Measurements from ENCODE around the gene H3-3A. TPM values are rescaled to one million over a fixed set of nuclear protein-coding genes. Genes with fewer than 3 reads are reported as not detected.
A peak's percentile ranks its signal among the peaks of the same experiment; 100 is the strongest.

The H3-3A gene
- total and polyA plus RNA-seq, 12 donors, result 259 to 452 (median 317) TPM

DNA sequence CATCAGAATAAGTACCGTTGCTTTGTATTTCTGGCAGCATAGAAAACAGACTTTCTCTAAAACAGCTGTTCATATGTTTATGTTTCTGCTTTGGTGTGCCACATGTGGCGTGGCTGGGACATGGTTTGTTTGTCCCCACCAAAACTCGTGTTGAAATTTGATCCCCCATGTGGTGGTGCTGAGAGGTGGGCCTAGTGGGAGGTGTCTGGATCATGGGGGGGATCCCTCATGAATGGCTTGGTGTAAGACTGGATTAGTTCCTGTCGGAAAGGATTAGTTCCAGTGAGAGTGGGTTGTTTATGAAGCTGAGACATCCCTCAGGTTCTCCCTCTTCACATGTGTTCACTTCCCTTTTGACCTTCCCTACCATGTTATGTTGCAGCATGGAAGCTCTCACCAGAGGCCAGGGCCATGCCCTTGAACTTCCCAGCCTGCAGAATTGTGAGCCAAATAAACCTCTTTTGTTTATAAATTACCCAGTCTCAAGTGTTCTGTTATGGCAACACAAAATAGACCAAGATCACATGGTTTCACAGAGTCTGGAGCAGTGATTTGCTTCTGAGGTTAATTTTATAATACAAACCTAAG, 17.9 kb upstream of the H3-3A start:
- intact Hi-C loops (cut with DNase I), result no loop called here
- Histone ChIP-seq H3K27me3 (no peaks in the 10 kb centered on the region), H3K4me1 (peaks cover 0 to 24% (median 0%) of the 10 kb centered on the region in 9 donors), H3K9me3 (no peaks in the 10 kb centered on the region), H3K27ac (peak overlapping the region in 1 of 10 donors; percentile 85), H3K4me3 (no peak overlapping the region), H3K36me3 (peaks cover 0 to 5% (median 0%) of the 10 kb centered on the region in 9 donors)
- TF ChIP-seq, protein P1, sequence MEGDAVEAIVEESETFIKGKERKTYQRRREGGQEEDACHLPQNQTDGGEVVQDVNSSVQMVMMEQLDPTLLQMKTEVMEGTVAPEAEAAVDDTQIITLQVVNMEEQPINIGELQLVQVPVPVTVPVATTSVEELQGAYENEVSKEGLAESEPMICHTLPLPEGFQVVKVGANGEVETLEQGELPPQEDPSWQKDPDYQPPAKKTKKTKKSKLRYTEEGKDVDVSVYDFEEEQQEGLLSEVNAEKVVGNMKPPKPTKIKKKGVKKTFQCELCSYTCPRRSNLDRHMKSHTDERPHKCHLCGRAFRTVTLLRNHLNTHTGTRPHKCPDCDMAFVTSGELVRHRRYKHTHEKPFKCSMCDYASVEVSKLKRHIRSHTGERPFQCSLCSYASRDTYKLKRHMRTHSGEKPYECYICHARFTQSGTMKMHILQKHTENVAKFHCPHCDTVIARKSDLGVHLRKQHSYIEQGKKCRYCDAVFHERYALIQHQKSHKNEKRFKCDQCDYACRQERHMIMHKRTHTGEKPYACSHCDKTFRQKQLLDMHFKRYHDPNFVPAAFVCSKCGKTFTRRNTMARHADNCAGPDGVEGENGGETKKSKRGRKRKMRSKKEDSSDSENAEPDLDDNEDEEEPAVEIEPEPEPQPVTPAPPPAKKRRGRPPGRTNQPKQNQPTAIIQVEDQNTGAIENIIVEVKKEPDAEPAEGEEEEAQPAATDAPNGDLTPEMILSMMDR (IDR thresholded peaks at IDR 0.05), result no peak
- DNase-seq (no peak), ATAC-seq (no peak)
- 82 to 83% methylated on average over 4 of the region's 4 CpGs for WGBS, 2 donors

DNA sequence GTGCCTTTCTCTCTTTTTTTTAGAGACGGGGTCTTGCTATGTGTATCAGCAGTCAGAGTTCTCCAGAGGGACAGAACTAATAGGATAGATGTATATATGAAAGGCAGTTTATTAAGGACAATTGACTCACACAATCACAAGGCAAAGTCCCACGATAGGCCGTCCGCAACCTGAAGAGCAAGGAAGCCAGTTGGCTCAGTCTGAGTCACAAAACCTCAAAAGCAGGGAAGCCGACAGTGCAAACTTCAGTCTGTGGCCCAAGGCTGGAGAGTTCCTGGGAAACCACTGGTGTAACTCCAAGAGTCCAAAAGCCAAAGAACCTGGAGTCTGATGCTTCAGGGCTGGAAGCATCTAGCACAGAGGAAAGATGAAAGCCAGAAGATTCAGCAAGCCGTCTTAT, 16.3 kb upstream of the H3-3A start:
- Histone ChIP-seq H3K36me3 (peaks cover 0 to 13% (median 0%) of the 10 kb centered on the region in 9 donors), H3K9me3 (no peaks in the 10 kb centered on the region), H3K4me3 (no peak overlapping the region), H3K27me3 (no peaks in the 10 kb centered on the region), H3K4me1 (peaks cover 0 to 28% (median 0%) of the 10 kb centered on the region in 9 donors), H3K27ac (no peak overlapping the region)
- ATAC-seq, result no peak
- no peak for DNase-seq
- intact Hi-C loops (cut with DNase I), result no loop called here
- TF ChIP-seq, protein P1 (IDR thresholded peaks at IDR 0.05), result no peak
- WGBS, 2 donors, result 89 to 96% methylated on average over 6 of the region's 6 CpGs

DNA sequence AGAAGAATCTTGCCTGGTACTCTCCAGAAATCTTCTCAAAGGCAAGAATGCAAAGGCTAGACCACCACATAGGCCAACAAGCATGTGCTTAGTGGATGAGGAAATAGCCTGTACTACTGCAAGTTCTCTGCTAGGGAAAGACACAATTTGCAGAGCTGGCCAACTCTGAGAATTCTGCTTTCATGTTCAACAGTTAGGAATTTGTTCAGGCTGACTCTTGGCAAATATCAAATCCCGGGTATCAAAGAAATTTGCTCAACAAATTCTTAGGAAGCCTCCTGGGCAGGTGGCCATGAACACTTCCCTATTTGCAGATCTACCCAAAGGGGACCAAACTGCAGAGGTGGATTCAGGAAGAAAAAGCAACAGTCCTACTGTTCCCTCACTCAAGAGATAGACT, 15.0 kb upstream of the H3-3A start:
- Histone ChIP-seq H3K36me3 (peaks cover 0 to 13% (median 0%) of the 10 kb centered on the region in 9 donors), H3K9me3 (no peaks in the 10 kb centered on the region), H3K4me1 (peaks cover 0 to 23% (median 0%) of the 10 kb centered on the region in 9 donors), H3K27ac (no peak overlapping the region), H3K27me3 (no peaks in the 10 kb centered on the region), H3K4me3 (no peak overlapping the region)
- intact Hi-C loops (cut with DNase I), result no loop called here
- TF ChIP-seq, protein P1 (IDR thresholded peaks at IDR 0.05), result no peak
- no peak for DNase-seq
- 60 to 63% methylated on average over 1 of the region's 1 CpG for WGBS, 2 donors
- ATAC-seq, result no peak

DNA sequence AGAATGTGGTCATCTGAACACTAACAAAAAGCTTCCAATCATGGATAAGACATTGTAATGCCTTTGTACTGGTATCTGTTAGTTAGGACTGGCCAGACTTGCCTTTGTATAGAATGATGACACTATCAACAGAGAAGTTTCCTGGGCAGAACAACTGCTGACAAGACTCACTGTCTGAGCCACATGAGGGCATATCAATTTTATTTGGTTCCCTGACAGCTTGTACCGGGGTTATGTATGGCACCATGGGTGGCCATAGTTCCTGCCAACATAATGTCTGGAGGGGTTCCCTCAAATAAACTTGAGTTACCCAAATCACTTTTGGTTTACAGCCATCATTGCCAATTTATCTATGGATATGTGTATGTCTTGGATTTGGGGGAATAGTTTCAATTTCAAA, 13.6 kb upstream of the H3-3A start:
- H3K4me3 ChIP-seq, result no peak overlapping the region
- peaks cover 0 to 16% (median 0%) of the 10 kb centered on the region in 9 donors for H3K36me3 ChIP-seq
- no peaks in the 10 kb centered on the region for H3K9me3 ChIP-seq
- H3K27ac ChIP-seq, result no peak overlapping the region
- intact Hi-C loops (cut with DNase I), result no loop called here
- TF ChIP-seq, protein P1 (IDR thresholded peaks at IDR 0.05), result no peak
- WGBS, 2 donors, result 92 to 96% methylated on average over 1 of the region's 1 CpG
- peaks cover 0 to 14% (median 0%) of the 10 kb centered on the region in 9 donors for H3K4me1 ChIP-seq
- DNase-seq (no peak), ATAC-seq (no peak)
- H3K27me3 ChIP-seq, result no peaks in the 10 kb centered on the region

All from heart right ventricle (tissue), 16 donors.